Measurements from ENCODE around the gene IMP3. TPM values are rescaled to one million over a fixed set of nuclear protein-coding genes. Genes with fewer than 3 reads are reported as not detected.
A peak's percentile ranks its signal among the peaks of the same experiment; 100 is the strongest.

IMP3 gene
- total and polyA plus RNA-seq, 9 of the 15 experiments (the other 6 are each of a cell fraction or from before 2014, with no cell fraction given) = 14.5 to 160 (median 74.4) TPM

DNA sequence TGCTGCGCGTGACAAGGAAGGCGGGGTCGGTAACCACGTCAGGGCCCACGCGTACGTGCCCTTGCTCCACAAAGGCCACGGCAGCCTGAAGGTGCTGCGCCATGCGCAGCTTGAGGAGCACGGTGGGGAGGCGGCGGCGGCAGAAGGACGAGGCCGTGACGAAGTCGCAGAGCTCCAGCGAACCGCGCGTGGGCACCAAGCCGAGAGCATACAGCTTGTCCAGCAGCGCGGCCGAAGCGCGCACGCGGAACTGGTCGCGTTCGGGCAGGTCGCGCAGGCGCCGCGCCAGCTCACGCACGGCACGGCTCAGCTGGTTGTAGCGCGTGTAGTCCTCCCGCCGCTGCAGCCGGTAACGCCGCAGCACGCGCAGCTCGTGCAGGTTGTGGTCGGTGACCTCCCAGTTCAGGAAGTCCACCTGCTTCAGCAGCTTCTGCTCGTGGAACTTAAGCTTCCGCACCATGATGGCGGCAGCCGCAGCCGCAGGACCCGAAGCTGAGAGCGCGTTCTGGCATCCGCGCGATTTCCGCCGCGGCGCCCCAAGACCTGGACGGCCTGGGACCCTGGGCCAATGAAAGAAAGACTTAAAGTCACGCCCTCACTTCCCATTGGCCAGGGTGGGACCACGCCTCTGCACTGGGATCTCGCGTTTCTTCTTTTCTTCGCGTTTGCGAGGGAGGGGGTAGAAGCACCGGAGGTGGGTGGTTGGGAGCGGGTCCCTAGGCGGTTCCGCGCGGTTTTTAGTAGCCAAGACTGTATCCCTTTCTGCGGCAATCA lies at the start of gene IMP3 (continued):
- TF ChIP-seq RCOR1 (IDR thresholded peaks at IDR 0.05; ENCODE audit: borderline replicate concordance in 1 of 2, low read depth in 2 of 2, low read length in 2 of 2) (no peak; a peak in 1 of 4 replicates), FUS (optimal IDR thresholded peaks at IDR 0.05; ENCODE audit: low read depth, low read length) (no peak), CTBP1 (IDR thresholded peaks at IDR 0.05; ENCODE audit: borderline replicate concordance) (peak; percentile 94), ZNF263 (CRISPR knock-in tag; IDR thresholded peaks at IDR 0.05; ENCODE audit: borderline replicate concordance) (peak; percentile 85), SREBF2 (CRISPR knock-in tag; IDR thresholded peaks at IDR 0.05) (no peak), TRIM24 (IDR thresholded peaks at IDR 0.05) (no peak), MED1 (CRISPR knock-in tag; IDR thresholded peaks at IDR 0.05; ENCODE audit: borderline replicate concordance) (0 out of 2 replicates have a peak, but pooled peaks have one; percentile 81), POLR2B (IDR thresholded peaks at IDR 0.05; ENCODE audit: low read depth, partially characterized antibody) (peak; percentile 95), ZNF445 (CRISPR knock-in tag; IDR thresholded peaks at IDR 0.05; ENCODE audit: low read depth) (no peak), POLR3G (IDR thresholded peaks at IDR 0.05; ENCODE audit: extremely low read depth, insufficient read length, insufficient replicate concordance) (no peak), C11orf30 (IDR thresholded peaks at IDR 0.05; ENCODE audit: low read depth) (peak; percentile 44; the same call in 1 of the 2 replicates), NUFIP1 (IDR thresholded peaks at IDR 0.05; ENCODE audit: partially characterized antibody) (no peak), RUNX1 (IDR thresholded peaks at IDR 0.05; ENCODE audit: low read depth) (no peak), HEY1 (CRISPR knock-in tag; IDR thresholded peaks at IDR 0.05; ENCODE audit: borderline replicate concordance) (no peak; the same call in 1 of the 2 replicates), LEF1 (IDR thresholded peaks at IDR 0.05) (no peak), CC2D1A (IDR thresholded peaks at IDR 0.05) (peak; percentile 58; the same call in 1 of the 2 replicates), ZFPM2 (CRISPR knock-in tag; IDR thresholded peaks at IDR 0.05) (no peak), OTX1 (CRISPR knock-in tag; IDR thresholded peaks at IDR 0.05) (no peak), MXI1 (IDR thresholded peaks at IDR 0.05; ENCODE audit: low read depth, low read length) (peak; percentile 43; the same call in 1 of the 2 replicates)
- TF ChIP-seq, protein P1, sequence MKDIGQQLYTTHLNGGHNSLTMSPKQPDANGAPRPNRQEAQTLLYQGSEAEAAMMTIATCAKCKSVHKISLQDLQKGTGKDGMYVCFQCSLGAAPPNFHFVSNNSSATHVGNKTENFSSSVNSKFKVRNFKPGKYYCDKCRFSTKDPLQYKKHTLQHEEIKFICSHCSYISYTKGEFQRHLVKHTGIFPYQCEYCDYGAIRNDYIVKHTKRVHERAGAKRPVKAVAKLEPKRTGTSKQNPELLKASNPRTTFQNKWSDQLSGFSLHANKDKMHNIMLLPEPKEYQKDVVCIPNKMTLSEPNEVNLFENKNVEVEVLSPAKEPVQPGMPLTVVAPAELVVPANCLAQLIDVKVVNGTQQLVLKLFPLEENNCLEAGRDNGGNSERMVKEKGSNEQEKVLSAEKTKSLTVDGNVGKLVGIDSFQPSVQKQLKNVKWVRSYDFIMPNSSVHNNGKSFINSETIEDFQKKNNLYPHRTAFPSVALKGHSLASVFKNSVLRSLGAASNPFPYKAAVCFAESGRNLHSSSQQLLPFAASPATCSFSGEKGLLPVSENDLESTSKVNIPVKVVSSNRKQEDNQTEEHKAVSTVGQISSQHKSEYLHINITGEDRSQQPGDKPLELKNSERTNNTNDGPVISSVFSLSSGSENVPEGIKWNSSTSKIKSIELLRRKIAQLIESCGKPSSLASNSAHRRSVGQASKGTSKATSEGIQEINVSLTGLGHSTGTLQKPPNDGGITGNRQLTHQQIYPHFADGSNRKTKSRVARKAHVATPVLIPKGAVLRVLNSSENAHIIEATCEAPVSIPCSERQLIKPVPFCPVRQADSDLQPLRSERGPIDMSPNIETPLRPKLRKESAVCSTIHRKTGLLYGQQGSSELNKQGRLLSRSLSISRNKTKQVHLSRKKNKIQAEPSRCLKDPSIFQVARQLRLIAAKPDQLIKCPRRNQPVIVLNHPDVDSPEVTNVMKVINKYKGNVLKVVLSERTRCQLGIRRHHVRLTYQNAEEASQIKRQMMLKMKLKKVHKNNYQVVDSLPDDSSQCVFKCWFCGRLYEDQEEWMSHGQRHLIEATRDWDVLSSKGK (CRISPR knock-in tag; IDR thresholded peaks at IDR 0.05) = no peak
- TF ChIP-seq, protein P2, sequence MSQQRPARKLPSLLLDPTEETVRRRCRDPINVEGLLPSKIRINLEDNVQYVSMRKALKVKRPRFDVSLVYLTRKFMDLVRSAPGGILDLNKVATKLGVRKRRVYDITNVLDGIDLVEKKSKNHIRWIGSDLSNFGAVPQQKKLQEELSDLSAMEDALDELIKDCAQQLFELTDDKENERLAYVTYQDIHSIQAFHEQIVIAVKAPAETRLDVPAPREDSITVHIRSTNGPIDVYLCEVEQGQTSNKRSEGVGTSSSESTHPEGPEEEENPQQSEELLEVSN (IDR thresholded peaks at IDR 0.05; ENCODE audit: borderline replicate concordance in 1 of 2, extremely low read depth in 1 of 2, insufficient read depth in 1 of 2, insufficient read length in 1 of 2, low read depth in 1 of 2, low read length in 1 of 2, poor library complexity in 1 of 2, severe bottlenecking in 1 of 2) = peak; percentile 20 to 38
- TF ChIP-seq, protein P3, sequence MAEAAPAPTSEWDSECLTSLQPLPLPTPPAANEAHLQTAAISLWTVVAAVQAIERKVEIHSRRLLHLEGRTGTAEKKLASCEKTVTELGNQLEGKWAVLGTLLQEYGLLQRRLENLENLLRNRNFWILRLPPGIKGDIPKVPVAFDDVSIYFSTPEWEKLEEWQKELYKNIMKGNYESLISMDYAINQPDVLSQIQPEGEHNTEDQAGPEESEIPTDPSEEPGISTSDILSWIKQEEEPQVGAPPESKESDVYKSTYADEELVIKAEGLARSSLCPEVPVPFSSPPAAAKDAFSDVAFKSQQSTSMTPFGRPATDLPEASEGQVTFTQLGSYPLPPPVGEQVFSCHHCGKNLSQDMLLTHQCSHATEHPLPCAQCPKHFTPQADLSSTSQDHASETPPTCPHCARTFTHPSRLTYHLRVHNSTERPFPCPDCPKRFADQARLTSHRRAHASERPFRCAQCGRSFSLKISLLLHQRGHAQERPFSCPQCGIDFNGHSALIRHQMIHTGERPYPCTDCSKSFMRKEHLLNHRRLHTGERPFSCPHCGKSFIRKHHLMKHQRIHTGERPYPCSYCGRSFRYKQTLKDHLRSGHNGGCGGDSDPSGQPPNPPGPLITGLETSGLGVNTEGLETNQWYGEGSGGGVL (CRISPR knock-in tag; IDR thresholded peaks at IDR 0.05) = no peak
